Amygdala (tissue), 56 donors: ENCODE measurements around the gene MARCKSL1.
"Not testable (repeated sequence)": the region's sequence is repeated elsewhere in the genome, so short reads cannot be mapped to it uniquely, and the experiment has no call there.

Source experiments
- DNase-seq, 56 donors: peaks; one replicate each; lab custom pipeline; 2025; lab: John Stamatoyannopoulos, UW

The MARCKSL1 gene

GRCh38 chr1:32334274-32334861 is 1.7 kb downstream of the MARCKSL1 start:
- DNase-seq: peak in 1 of 56 donors; percentile 66

GRCh38 chr1:32333251-32333963 is 2.6 kb downstream of the MARCKSL1 start:
- no peak for DNase-seq

GRCh38 chr1:32332290-32333079 is 3.5 kb downstream of the MARCKSL1 start:
- peak in 27 of 56 donors; percentile 14 to 74 (median 29) for DNase-seq

GRCh38 chr1:32331549-32331948 is 4.5 kb downstream of the MARCKSL1 start:
- no peak for DNase-seq

- no peak for DNase-seq
These were observed 5.4 kb downstream of the MARCKSL1 start for GRCh38 chr1:32330558-32331151.

- DNase-seq: no peak
These were observed 6.0 kb downstream of the MARCKSL1 start for GRCh38 chr1:32329931-32330466.

- no peak for DNase-seq
These were observed 8.8 kb downstream of the MARCKSL1 start for GRCh38 chr1:32327204-32327603.

GRCh38 chr1:32321712-32322291 is 14.2 kb downstream of the MARCKSL1 start:
- DNase-seq: no peak

GRCh38 chr1:32318127-32318869 is 17.7 kb downstream of the MARCKSL1 start:
- no peak for DNase-seq

GRCh38 chr1:32316903-32317277 is 19.1 kb downstream of the MARCKSL1 start:
- DNase-seq: no peak

GRCh38 chr1:32311709-32312393 is 24.2 kb downstream of the MARCKSL1 start:
- no peak for DNase-seq

GRCh38 chr1:32309960-32310359 is 26.1 kb downstream of the MARCKSL1 start:
- DNase-seq: no peak

- no peak for DNase-seq
These were observed 28.7 kb downstream of the MARCKSL1 start for GRCh38 chr1:32307324-32307723.

GRCh38 chr1:32305310-32305709 is 30.7 kb downstream of the MARCKSL1 start:
- no peak for DNase-seq

- DNase-seq: no peak
These were observed 31.9 kb downstream of the MARCKSL1 start for GRCh38 chr1:32303997-32304622.

- no peak for DNase-seq
These were observed 32.7 kb downstream of the MARCKSL1 start for GRCh38 chr1:32303358-32303757.

- no peak for DNase-seq
These were observed 36.7 kb downstream of the MARCKSL1 start for GRCh38 chr1:32299327-32299726.

GRCh38 chr1:32298211-32298610 is 37.8 kb downstream of the MARCKSL1 start:
- not testable (repeated sequence) for DNase-seq
